Peyer's patch (tissue), 4 donors: ENCODE measurements around the gene MOB1B.

ENCODE experiments used
- CTCF ChIP-seq, 6 experiments: fragments of 450-650 bp in 4 of 6; fragments of 200-600 bp in 2 of 6; sonication (generic) in 1 of 6; IDR thresholded peaks; one replicate each; pipeline ENCODE4 v1.5.1; 2017 to 2019; ENCODE audit warnings: antibody characterized with exemption in 6 of 6, mild to moderate bottlenecking in 3 of 6, moderate library complexity in 1 of 6
- POLR2A ChIP-seq, 2 donors: fragments of 450-650 bp; IDR thresholded peaks; one replicate each; pipeline ENCODE4 v1.5.1; 2017; ENCODE audit warnings: antibody characterized with exemption in 2 of 2, mild to moderate bottlenecking in 2 of 2, moderate library complexity in 2 of 2

- TF ChIP-seq CTCF (IDR thresholded peaks at IDR 0.05) (no peak), POLR2A (IDR thresholded peaks at IDR 0.05) (no peak)
These were observed 13.8 kb downstream of the MOB1B start for GRCh38 chr4:70915874-70916559.
